CD14-positive monocyte (primary cell): Measurements from ENCODE around the gene KCNQ1. TPM values are rescaled to one million over a fixed set of nuclear protein-coding genes. Genes with fewer than 3 reads are reported as not detected.

ENCODE experiments used
- DNase-seq, 3 donors: peaks; one replicate each; pipeline ENCODE4 v3.0.0-alpha.2; 2011 to 2022
- H2AFZ ChIP-seq: 2 replicates; pipeline ENCODE4 v1.6.0; 2012; ENCODE audit warnings: mild to moderate bottlenecking, low read depth, low read length, inconsistent platforms; ENCODE audit not compliant: insufficient read depth, poor library complexity, severe bottlenecking
- H3K27ac ChIP-seq, 2 donors: 1 replicate in 1 of 2; 2 replicates in 1 of 2; pipeline ENCODE4 v1.5.1; 2012 to 2013; ENCODE audit warnings: low read length in 2 of 2, control low read depth in 1 of 2, inconsistent platforms in 1 of 2, low read depth in 1 of 2, mild to moderate bottlenecking in 1 of 2
- H3K27me3 ChIP-seq, 2 donors: one replicate each; pipeline versions ENCODE4 v1.6.0 to v1.6.1; 2011 to 2013; ENCODE audit warnings: low read length in 2 of 2; ENCODE audit not compliant: control insufficient read depth in 2 of 2, insufficient read depth in 2 of 2
- H3K36me3 ChIP-seq, 2 donors: replicated peaks in 1 of 2; 1 replicate in 1 of 2; 2 replicates in 1 of 2; pipeline versions ENCODE4 v1.5.1 to v1.6.1; 2012 to 2013; ENCODE audit warnings: low read length in 2 of 2, control low read depth in 1 of 2, inconsistent platforms in 1 of 2, mild to moderate bottlenecking in 1 of 2; ENCODE audit not compliant: insufficient read depth in 2 of 2, control insufficient read depth in 1 of 2
- H3K4me1 ChIP-seq, 2 donors: 1 replicate in 1 of 2; 2 replicates in 1 of 2; pipeline versions ENCODE4 v1.5.1 to v1.6.1; 2012 to 2013; ENCODE audit warnings: low read length in 2 of 2, control low read depth in 1 of 2, inconsistent platforms in 1 of 2, mild to moderate bottlenecking in 1 of 2, moderate library complexity in 1 of 2; ENCODE audit not compliant: insufficient read depth in 2 of 2, control insufficient read depth in 1 of 2
- H3K4me2 ChIP-seq: replicated peaks from 2 replicates; pipeline ENCODE3; 2012; ENCODE audit warnings: low read length, moderate library complexity, mild to moderate bottlenecking; ENCODE audit not compliant: poor library complexity, severe bottlenecking; ENCODE audit errors: extremely low read depth
- H3K4me3 ChIP-seq, 3 experiments: fragments of 200-600 bp in 1 of 3; sonication (generic) in 1 of 3; replicated peaks in 1 of 3; 1 replicate in 2 of 3; 2 replicates in 1 of 3; pipeline ENCODE4 v1.5.1; 2011 to 2013; ENCODE audit warnings: low read length in 3 of 3, mild to moderate bottlenecking in 3 of 3, control low read depth in 2 of 3, low read depth in 2 of 3, inconsistent platforms in 1 of 3, moderate library complexity in 1 of 3
- H3K79me2 ChIP-seq: 2 replicates; pipeline ENCODE4 v1.6.0; 2012; ENCODE audit warnings: mild to moderate bottlenecking, control low read depth, inconsistent platforms, low read length, moderate library complexity; ENCODE audit not compliant: insufficient read depth
- H3K9ac ChIP-seq: 2 replicates; pipeline ENCODE4 v1.6.0; 2017; ENCODE audit warnings: low read length, mild to moderate bottlenecking; ENCODE audit not compliant: insufficient read depth, poor library complexity, severe bottlenecking
- H3K9me3 ChIP-seq, 2 donors: replicated peaks in 1 of 2; 1 replicate in 1 of 2; 2 replicates in 1 of 2; pipeline versions ENCODE4 v1.5.1 to v1.6.1; 2012 to 2013; ENCODE audit warnings: low read length in 2 of 2, control low read depth in 1 of 2; ENCODE audit not compliant: control insufficient read depth in 1 of 2, insufficient read depth in 1 of 2
- H4K20me1 ChIP-seq: 2 replicates; pipeline ENCODE4 v1.6.0; 2012; ENCODE audit warnings: mild to moderate bottlenecking, low read length, control low read depth, moderate library complexity; ENCODE audit not compliant: insufficient read depth
- H3K27ac Mint-ChIP-seq, 7 donors: one replicate each; pipeline ENCODE4 v1.8.0; 2020; ENCODE audit warnings: mild to moderate bottlenecking in 7 of 7, mixed read lengths in 7 of 7, moderate library complexity in 6 of 7, inconsistent platforms in 2 of 7
- H3K27me3 Mint-ChIP-seq, 3 donors: one replicate each; pipeline ENCODE4 v1.8.0; 2021 to 2022; ENCODE audit warnings: low read depth in 3 of 3, mild to moderate bottlenecking in 3 of 3, mixed read lengths in 3 of 3, moderate library complexity in 3 of 3, inconsistent platforms in 1 of 3
- H3K36me3 Mint-ChIP-seq, 2 donors: one replicate each; pipeline ENCODE4 v1.8.0; 2020; ENCODE audit warnings: mixed read lengths in 2 of 2, inconsistent platforms in 1 of 2, mild to moderate bottlenecking in 1 of 2
- H3K4me1 Mint-ChIP-seq: one replicate; pipeline ENCODE4 v1.8.0; 2020; ENCODE audit warnings: mild to moderate bottlenecking, mixed read lengths
- H3K4me3 Mint-ChIP-seq, 2 donors: one replicate each; pipeline ENCODE4 v1.8.0; 2020; ENCODE audit warnings: mild to moderate bottlenecking in 2 of 2, mixed read lengths in 2 of 2, moderate library complexity in 1 of 2
- H3K9me3 Mint-ChIP-seq, 7 donors: one replicate each; pipeline ENCODE4 v1.8.0; 2020 to 2022; ENCODE audit warnings: mixed read lengths in 7 of 7, mild to moderate bottlenecking in 6 of 7, moderate library complexity in 6 of 7, inconsistent platforms in 2 of 7
- CTCF ChIP-seq: fragments of 200-600 bp; IDR thresholded peaks from one replicate; pipeline ENCODE4 v1.8.0; 2022; ENCODE audit warnings: antibody characterized with exemption, mild to moderate bottlenecking
- WGBS: methylation state at CpG from one replicate; pipeline ENCODE4 v1.1.5; 2013; ENCODE audit warnings: missing lambda C conversion rate; ENCODE audit not compliant: insufficient coverage; 5-methylcytosine and 5-hydroxymethylcytosine counted together
- intact Hi-C, 2 donors: fragments of 100-400 bp; cut with micrococcal nuclease; formaldehyde crosslinking; loops; one replicate each; pipeline versions ENCODE4 v1.15.0 to v1.15.1; 2023
- polyA plus RNA-seq, 3 donors: library from polyadenylated mRNA; depleted of rRNA in 1 of 3; unstranded in 2 of 3; stranded (reverse) in 1 of 3; fragments of 300-500 nt in 2 of 3; fragments of >200 nt in 1 of 3; fragmentation: Illumina TruSeq in 2 of 3; gene quantifications; 1 replicate in 2 of 3; 2 replicates in 1 of 3; pipeline ENCODE4 v1.2.3, GENCODE V29; 2012 to 2021

The KCNQ1 gene
- polyA plus RNA-seq, 3 donors = 14.9 to 31.8 (median 21.6) TPM

GRCh38 chr11:2509481-2510001, 64.7 kb downstream of the KCNQ1 start:
- WGBS = 68% methylated on average over 7 of the region's 16 CpGs
- no peaks in the 10 kb centered on the region for H3K9me3 ChIP-seq
- Mint-ChIP-seq H3K4me3 (no peak overlapping the region), H3K36me3 (peaks cover 10 to 11% of the 10 kb centered on the region in 2 donors), H3K4me1 (peaks cover 49% of the 10 kb centered on the region), H3K27ac (no peak overlapping the region), H3K27me3 (peaks cover 0 to 8% (median 3%) of the 10 kb centered on the region in 3 donors), H3K9me3 (no peaks in the 10 kb centered on the region)
- H2AFZ ChIP-seq = no peak overlapping the region
- H3K4me1 ChIP-seq = peaks cover 36 to 46% of the 10 kb centered on the region in 2 donors
- DNase-seq = peak in 1 of 3 donors; percentile 1
- no peak overlapping the region for H3K27ac ChIP-seq
- H3K27me3 ChIP-seq = no peaks in the 10 kb centered on the region
- H3K4me3 ChIP-seq = no peak overlapping the region
- no peak for TF ChIP-seq CTCF
- H4K20me1 ChIP-seq = peaks cover 95% of the 10 kb centered on the region
- H3K9ac ChIP-seq = no peak overlapping the region
- intact Hi-C loops = loop anchor here in 1 of 2 donors (5.0 kb wide), 1 partner anchor 42 kb away; no protein-coding TSS in a partner anchor
- H3K79me2 ChIP-seq = peaks cover 45% of the 10 kb centered on the region
- peaks cover 0 to 3% of the 10 kb centered on the region in 2 donors for H3K36me3 ChIP-seq
- H3K4me2 ChIP-seq = no peak overlapping the region

GRCh38 chr11:2510626-2511402, 66.0 kb downstream of the KCNQ1 start:
- Histone ChIP-seq H3K4me3 (peak overlapping the region in 1 of 3 experiments; percentile 54), H3K27me3 (no peaks in the 10 kb centered on the region), H3K27ac (peak overlapping the region; percentile 70 to 81), H3K4me2 (peak overlapping the region; percentile 62), H3K4me1 (peaks cover 36 to 46% of the 10 kb centered on the region in 2 donors), H3K36me3 (peaks cover 0 to 3% of the 10 kb centered on the region in 2 donors), H4K20me1 (peaks cover 95% of the 10 kb centered on the region), H3K79me2 (peaks cover 45% of the 10 kb centered on the region), H3K9ac (peak overlapping the region; percentile 27), H3K9me3 (no peaks in the 10 kb centered on the region), H2AFZ (peak overlapping the region; percentile 69)
- peak in 1 of 3 donors; percentile 2 for DNase-seq
- intact Hi-C loops = loop anchor here in 1 of 2 donors (5.0 kb wide), 1 partner anchor 44 kb away; no protein-coding TSS in a partner anchor
- peaks cover 0 to 8% (median 1%) of the 10 kb centered on the region in 3 donors for H3K27me3 Mint-ChIP-seq
- H3K4me3 Mint-ChIP-seq = peak overlapping the region; percentile 49 to 73
- peak overlapping the region; percentile 70 to 93 (median 91) for H3K27ac Mint-ChIP-seq
- no peak for TF ChIP-seq CTCF
- peaks cover 9 to 11% of the 10 kb centered on the region in 2 donors for H3K36me3 Mint-ChIP-seq
- no peaks in the 10 kb centered on the region for H3K9me3 Mint-ChIP-seq
- WGBS = 62% methylated on average over 9 of the region's 16 CpGs
- H3K4me1 Mint-ChIP-seq = peaks cover 49% of the 10 kb centered on the region
